ENCODE data around the gene CCDC158. TPM values are rescaled to one million over a fixed set of nuclear protein-coding genes. Genes with fewer than 3 reads are reported as not detected.

Gene CCDC158
- polyA plus RNA-seq, 3 donors: not detected

- DNase-seq: no peak
These were observed 54.2 kb downstream of the CCDC158 start for GRCh38 chr4:76366737-76367136.

GRCh38 chr4:76365636-76366035, 55.3 kb downstream of the CCDC158 start:
- Histone ChIP-seq H3K27ac (ENCODE audit: low read depth in 1 of 2, low read length in 2 of 2) (no peak overlapping the region), H2AFZ (ENCODE audit: insufficient read depth, low read depth, low read length, poor library complexity, severe bottlenecking) (no peak overlapping the region), H3K4me3 (replicated peaks in 1 of 3; ENCODE audit: low read depth in 2 of 3, low read length in 3 of 3) (no peak overlapping the region), H3K36me3 (replicated peaks in 1 of 2; ENCODE audit: control insufficient read depth in 1 of 2, insufficient read depth in 2 of 2, low read length in 2 of 2) (no peaks in the 10 kb centered on the region), H4K20me1 (ENCODE audit: insufficient read depth, low read length) (no peaks in the 10 kb centered on the region), H3K27me3 (ENCODE audit: control insufficient read depth in 2 of 2, insufficient read depth in 2 of 2, low read length in 2 of 2) (no peaks in the 10 kb centered on the region), H3K9me3 (replicated peaks in 1 of 2; ENCODE audit: control insufficient read depth in 1 of 2, insufficient read depth in 1 of 2, low read length in 2 of 2) (peaks cover 2 to 4% of the 10 kb centered on the region in 2 donors), H3K79me2 (ENCODE audit: insufficient read depth, low read length) (no peaks in the 10 kb centered on the region), H3K9ac (ENCODE audit: insufficient read depth, low read length, poor library complexity, severe bottlenecking) (no peak overlapping the region), H3K4me2 (replicated peaks; ENCODE audit: extremely low read depth, low read length, poor library complexity, severe bottlenecking) (no peak overlapping the region), H3K4me1 (ENCODE audit: control insufficient read depth in 1 of 2, insufficient read depth in 2 of 2, low read length in 2 of 2) (no peaks in the 10 kb centered on the region)
- Mint-ChIP-seq H3K9me3 (peaks cover 1 to 6% (median 5%) of the 10 kb centered on the region in 7 donors), H3K27ac (no peak overlapping the region), H3K27me3 (ENCODE audit: low read depth in 3 of 3) (peaks cover 0 to 3% (median 2%) of the 10 kb centered on the region in 3 donors), H3K4me3 (no peak overlapping the region), H3K4me1 (no peaks in the 10 kb centered on the region), H3K36me3 (no peaks in the 10 kb centered on the region)
- 100% methylated on average over 1 of the region's 3 CpGs for WGBS (ENCODE audit: insufficient coverage)
- no peak for DNase-seq
- TF ChIP-seq CTCF (IDR thresholded peaks at IDR 0.05): no peak
- intact Hi-C loops (cut with micrococcal nuclease): no loop called here

More at GRCh38 chr4:76366737-76367136, 54.2 kb downstream of the CCDC158 start:
- no peak overlapping the region for H3K27ac ChIP-seq (ENCODE audit: low read depth in 1 of 2, low read length in 2 of 2)
- no peak overlapping the region for H3K4me3 ChIP-seq (replicated peaks in 1 of 3; ENCODE audit: low read depth in 2 of 3, low read length in 3 of 3)
- Mint-ChIP-seq H3K9me3 (peaks cover 0 to 1% (median 0%) of the 10 kb centered on the region in 7 donors), H3K4me3 (no peak overlapping the region), H3K27me3 (ENCODE audit: low read depth in 3 of 3) (peaks cover 0 to 3% (median 2%) of the 10 kb centered on the region in 3 donors), H3K4me1 (no peaks in the 10 kb centered on the region), H3K36me3 (no peaks in the 10 kb centered on the region), H3K27ac (no peak overlapping the region)
- WGBS (ENCODE audit: insufficient coverage): no CpG with 5 or more reads among the region's 4 CpGs
- H2AFZ ChIP-seq (ENCODE audit: insufficient read depth, low read depth, low read length, poor library complexity, severe bottlenecking): no peak overlapping the region
- no peaks in the 10 kb centered on the region for H3K9me3 ChIP-seq (replicated peaks in 1 of 2; ENCODE audit: control insufficient read depth in 1 of 2, insufficient read depth in 1 of 2, low read length in 2 of 2)
- no peaks in the 10 kb centered on the region for H3K36me3 ChIP-seq (replicated peaks in 1 of 2; ENCODE audit: control insufficient read depth in 1 of 2, insufficient read depth in 2 of 2, low read length in 2 of 2)
- no peaks in the 10 kb centered on the region for H4K20me1 ChIP-seq (ENCODE audit: insufficient read depth, low read length)
- no peak overlapping the region for H3K4me2 ChIP-seq (replicated peaks; ENCODE audit: extremely low read depth, low read length, poor library complexity, severe bottlenecking)
- intact Hi-C loops (cut with micrococcal nuclease): no loop called here
- no peaks in the 10 kb centered on the region for H3K4me1 ChIP-seq (ENCODE audit: control insufficient read depth in 1 of 2, insufficient read depth in 2 of 2, low read length in 2 of 2)
- no peaks in the 10 kb centered on the region for H3K27me3 ChIP-seq (ENCODE audit: control insufficient read depth in 2 of 2, insufficient read depth in 2 of 2, low read length in 2 of 2)
- no peak overlapping the region for H3K9ac ChIP-seq (ENCODE audit: insufficient read depth, low read length, poor library complexity, severe bottlenecking)
- TF ChIP-seq CTCF (IDR thresholded peaks at IDR 0.05): no peak
- H3K79me2 ChIP-seq (ENCODE audit: insufficient read depth, low read length): no peaks in the 10 kb centered on the region
